Immature natural killer cell (primary cell): ENCODE results near the gene SORCS2. TPM values are rescaled to one million over a fixed set of nuclear protein-coding genes. Genes with fewer than 3 reads are reported as not detected.

Experiments
- DNase-seq, 3 donors: peaks; one replicate each; pipeline ENCODE4 v3.0.0; 2022; ENCODE audit warnings: mixed read lengths in 1 of 3
- H3K27ac Mint-ChIP-seq, 6 donors: one replicate each; pipeline ENCODE4 v1.8.0; 2020; ENCODE audit warnings: mixed read lengths in 6 of 6, mild to moderate bottlenecking in 5 of 6, inconsistent platforms in 4 of 6, moderate library complexity in 3 of 6
- H3K27me3 Mint-ChIP-seq, 3 donors: one replicate each; pipeline ENCODE4 v1.8.0; 2020 to 2021; ENCODE audit warnings: low read depth in 3 of 3, mild to moderate bottlenecking in 3 of 3, mixed read lengths in 3 of 3, moderate library complexity in 3 of 3, inconsistent platforms in 1 of 3
- H3K36me3 Mint-ChIP-seq, 3 donors: one replicate each; pipeline ENCODE4 v1.8.0; 2020; ENCODE audit warnings: mixed read lengths in 3 of 3, inconsistent platforms in 2 of 3, mild to moderate bottlenecking in 2 of 3
- H3K4me1 Mint-ChIP-seq, 2 donors: one replicate each; pipeline ENCODE4 v1.8.0; 2020; ENCODE audit warnings: inconsistent platforms in 2 of 2, mild to moderate bottlenecking in 2 of 2, mixed read lengths in 2 of 2, moderate library complexity in 1 of 2
- H3K4me3 Mint-ChIP-seq, 5 donors: one replicate each; pipeline ENCODE4 v1.8.0; 2020; ENCODE audit warnings: mild to moderate bottlenecking in 5 of 5, mixed read lengths in 5 of 5, inconsistent platforms in 3 of 5, moderate library complexity in 3 of 5
- H3K9me3 Mint-ChIP-seq, 6 donors: one replicate each; pipeline ENCODE4 v1.8.0; 2020; ENCODE audit warnings: mild to moderate bottlenecking in 6 of 6, mixed read lengths in 6 of 6, inconsistent platforms in 4 of 6, moderate library complexity in 3 of 6
- polyA plus RNA-seq, 3 donors: library from polyadenylated mRNA; unstranded; fragments of 300-500 nt; fragmentation: Illumina TruSeq; gene quantifications; one replicate each; pipeline ENCODE4 v1.2.3, GENCODE V29; 2021

SORCS2 gene
- polyA plus RNA-seq, 3 donors from 2014 or later = 0.04 to 0.16 TPM; not detected in 1

- peaks cover 0 to 3% (median 0%) of the 10 kb centered on the region in 3 donors for H3K36me3 Mint-ChIP-seq
- no peak for DNase-seq
- H3K27ac Mint-ChIP-seq = peak overlapping the region in 1 of 6 donors; percentile 12
- no peak overlapping the region for H3K4me3 Mint-ChIP-seq
- peaks cover 2 to 5% (median 4%) of the 10 kb centered on the region in 3 donors for H3K27me3 Mint-ChIP-seq
- H3K4me1 Mint-ChIP-seq = peaks cover 6 to 16% of the 10 kb centered on the region in 2 donors
- H3K9me3 Mint-ChIP-seq = no peaks in the 10 kb centered on the region
Measured at GRCh38 chr4:7532043-7532442, 339.7 kb downstream of the SORCS2 start.

GRCh38 chr4:7533267-7533666 lies 340.9 kb downstream of the SORCS2 start:
- H3K27ac Mint-ChIP-seq = no peak overlapping the region
- peaks cover 0 to 5% (median 4%) of the 10 kb centered on the region in 3 donors for H3K27me3 Mint-ChIP-seq
- no peak overlapping the region for H3K4me3 Mint-ChIP-seq
- DNase-seq = no peak
- peaks cover 11 to 14% of the 10 kb centered on the region in 2 donors for H3K4me1 Mint-ChIP-seq
- no peaks in the 10 kb centered on the region for H3K9me3 Mint-ChIP-seq
- H3K36me3 Mint-ChIP-seq = peaks cover 0 to 3% (median 0%) of the 10 kb centered on the region in 3 donors

GRCh38 chr4:7535094-7535493 lies 342.8 kb downstream of the SORCS2 start:
- Mint-ChIP-seq H3K36me3 (peaks cover 0 to 3% (median 0%) of the 10 kb centered on the region in 3 donors), H3K4me3 (no peak overlapping the region), H3K9me3 (no peaks in the 10 kb centered on the region), H3K27ac (no peak overlapping the region), H3K27me3 (peaks cover 0 to 5% (median 4%) of the 10 kb centered on the region in 3 donors), H3K4me1 (peaks cover 6 to 19% of the 10 kb centered on the region in 2 donors)
- DNase-seq = no peak

- peaks cover 5 to 21% of the 10 kb centered on the region in 2 donors for H3K4me1 Mint-ChIP-seq
- DNase-seq = no peak
- H3K4me3 Mint-ChIP-seq = no peak overlapping the region
- peaks cover 0 to 3% (median 0%) of the 10 kb centered on the region in 3 donors for H3K36me3 Mint-ChIP-seq
- peaks cover 0 to 5% (median 4%) of the 10 kb centered on the region in 3 donors for H3K27me3 Mint-ChIP-seq
- H3K9me3 Mint-ChIP-seq = no peaks in the 10 kb centered on the region
- H3K27ac Mint-ChIP-seq = no peak overlapping the region
Measured at GRCh38 chr4:7535619-7536018, 343.3 kb downstream of the SORCS2 start.

GRCh38 chr4:7536876-7537275 lies 344.5 kb downstream of the SORCS2 start:
- Mint-ChIP-seq H3K9me3 (no peaks in the 10 kb centered on the region), H3K4me1 (peaks cover 5 to 24% of the 10 kb centered on the region in 2 donors), H3K27me3 (peaks cover 0 to 5% (median 4%) of the 10 kb centered on the region in 3 donors), H3K4me3 (no peak overlapping the region), H3K27ac (no peak overlapping the region), H3K36me3 (peaks cover 0 to 3% (median 0%) of the 10 kb centered on the region in 3 donors)
- DNase-seq = no peak

GRCh38 chr4:7537853-7538400 lies 345.6 kb downstream of the SORCS2 start:
- Mint-ChIP-seq H3K4me1 (peaks cover 5 to 24% of the 10 kb centered on the region in 2 donors), H3K36me3 (peaks cover 0 to 3% (median 0%) of the 10 kb centered on the region in 3 donors), H3K27me3 (peaks cover 0 to 5% (median 0%) of the 10 kb centered on the region in 3 donors), H3K9me3 (no peaks in the 10 kb centered on the region), H3K27ac (peak overlapping the region in 4 of 6 donors; percentile 10 to 58 (median 34)), H3K4me3 (no peak overlapping the region)
- DNase-seq = no peak

- Mint-ChIP-seq H3K27ac (peak overlapping the region in 1 of 6 donors; percentile 28), H3K9me3 (no peaks in the 10 kb centered on the region), H3K4me3 (no peak overlapping the region), H3K4me1 (peaks cover 5 to 24% of the 10 kb centered on the region in 2 donors), H3K27me3 (peaks cover 0 to 5% (median 0%) of the 10 kb centered on the region in 3 donors), H3K36me3 (peaks cover 0 to 3% (median 0%) of the 10 kb centered on the region in 3 donors)
- no peak for DNase-seq
Measured at GRCh38 chr4:7538518-7538917, 346.2 kb downstream of the SORCS2 start.

- Mint-ChIP-seq H3K36me3 (peaks cover 0 to 4% (median 0%) of the 10 kb centered on the region in 3 donors), H3K27me3 (peaks cover 0 to 5% (median 2%) of the 10 kb centered on the region in 3 donors), H3K27ac (peak overlapping the region; percentile 30 to 86 (median 56)), H3K4me3 (peak overlapping the region in 2 of 5 donors; percentile 39 to 50), H3K4me1 (peaks cover 5 to 24% of the 10 kb centered on the region in 2 donors), H3K9me3 (no peaks in the 10 kb centered on the region)
- DNase-seq = no peak
Measured at GRCh38 chr4:7539186-7539585, 346.8 kb downstream of the SORCS2 start.

- Mint-ChIP-seq H3K27me3 (peaks cover 0 to 5% (median 2%) of the 10 kb centered on the region in 3 donors), H3K36me3 (peaks cover 0 to 4% (median 0%) of the 10 kb centered on the region in 3 donors), H3K4me1 (peaks cover 5 to 24% of the 10 kb centered on the region in 2 donors), H3K4me3 (peak overlapping the region in 1 of 5 donors; percentile 50), H3K9me3 (no peaks in the 10 kb centered on the region), H3K27ac (peak overlapping the region; percentile 30 to 86 (median 56))
- peak; percentile 78 to 85 (median 82) for DNase-seq
Measured at GRCh38 chr4:7539659-7540058, 347.3 kb downstream of the SORCS2 start.

GRCh38 chr4:7540206-7540605 lies 347.9 kb downstream of the SORCS2 start:
- Mint-ChIP-seq H3K36me3 (peaks cover 0 to 4% (median 0%) of the 10 kb centered on the region in 3 donors), H3K4me3 (peak overlapping the region in 1 of 5 donors; percentile 36), H3K27me3 (peaks cover 0 to 3% (median 2%) of the 10 kb centered on the region in 3 donors), H3K27ac (peak overlapping the region in 3 of 6 donors; percentile 29 to 68 (median 66)), H3K4me1 (peaks cover 5 to 24% of the 10 kb centered on the region in 2 donors), H3K9me3 (no peaks in the 10 kb centered on the region)
- peak in 1 of 3 donors; percentile 10 for DNase-seq

- no peak overlapping the region for H3K27ac Mint-ChIP-seq
- H3K27me3 Mint-ChIP-seq = peaks cover 0 to 3% (median 2%) of the 10 kb centered on the region in 3 donors
- no peak for DNase-seq
Measured at GRCh38 chr4:7540654-7541413, 348.5 kb downstream of the SORCS2 start.

GRCh38 chr4:7541414-7541810 lies 349.1 kb downstream of the SORCS2 start:
- Mint-ChIP-seq H3K4me3 (no peak overlapping the region), H3K36me3 (peaks cover 0 to 4% (median 0%) of the 10 kb centered on the region in 3 donors), H3K9me3 (no peaks in the 10 kb centered on the region), H3K27ac (no peak overlapping the region), H3K4me1 (peaks cover 5 to 24% of the 10 kb centered on the region in 2 donors), H3K27me3 (peaks cover 0 to 3% (median 2%) of the 10 kb centered on the region in 3 donors)
- no peak for DNase-seq

More at GRCh38 chr4:7540654-7541413, 348.5 kb downstream of the SORCS2 start:
- Mint-ChIP-seq H3K4me3 (no peak overlapping the region), H3K4me1 (peaks cover 5 to 24% of the 10 kb centered on the region in 2 donors), H3K36me3 (peaks cover 0 to 4% (median 0%) of the 10 kb centered on the region in 3 donors), H3K9me3 (no peaks in the 10 kb centered on the region)

GRCh38 chr4:7542781-7543180 lies 350.4 kb downstream of the SORCS2 start:
- H3K4me1 Mint-ChIP-seq = peaks cover 2 to 24% of the 10 kb centered on the region in 2 donors
- no peak for DNase-seq
- H3K27me3 Mint-ChIP-seq = peaks cover 0 to 3% (median 2%) of the 10 kb centered on the region in 3 donors
- no peak overlapping the region for H3K4me3 Mint-ChIP-seq
- H3K27ac Mint-ChIP-seq = peak overlapping the region in 1 of 6 donors; percentile 61
- H3K36me3 Mint-ChIP-seq = peaks cover 0 to 4% (median 0%) of the 10 kb centered on the region in 3 donors
- no peaks in the 10 kb centered on the region for H3K9me3 Mint-ChIP-seq
